Measurements from ENCODE around the gene ELF3.
"Not testable (repeated sequence)": the region's sequence is repeated elsewhere in the genome, so short reads cannot be mapped to it uniquely, and the experiment has no call there.

DNA sequence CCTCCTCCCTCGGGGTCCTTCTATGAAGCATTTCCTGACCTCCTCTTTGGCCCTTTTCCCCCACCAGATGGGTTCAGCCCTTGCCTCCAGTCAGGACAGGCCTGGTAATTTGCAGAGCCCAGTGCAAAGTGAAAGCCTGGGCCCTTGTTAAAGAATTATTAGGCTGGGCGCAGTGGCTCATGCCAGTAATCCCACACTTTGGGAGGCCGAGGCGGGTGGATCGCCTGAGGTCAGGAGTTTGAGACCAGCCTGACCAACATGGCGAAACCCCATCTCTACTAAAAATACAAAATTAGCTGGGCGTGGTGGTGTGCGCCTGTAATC, 8.8 kb downstream of the ELF3 start:
- TF ChIP-seq, protein P1, sequence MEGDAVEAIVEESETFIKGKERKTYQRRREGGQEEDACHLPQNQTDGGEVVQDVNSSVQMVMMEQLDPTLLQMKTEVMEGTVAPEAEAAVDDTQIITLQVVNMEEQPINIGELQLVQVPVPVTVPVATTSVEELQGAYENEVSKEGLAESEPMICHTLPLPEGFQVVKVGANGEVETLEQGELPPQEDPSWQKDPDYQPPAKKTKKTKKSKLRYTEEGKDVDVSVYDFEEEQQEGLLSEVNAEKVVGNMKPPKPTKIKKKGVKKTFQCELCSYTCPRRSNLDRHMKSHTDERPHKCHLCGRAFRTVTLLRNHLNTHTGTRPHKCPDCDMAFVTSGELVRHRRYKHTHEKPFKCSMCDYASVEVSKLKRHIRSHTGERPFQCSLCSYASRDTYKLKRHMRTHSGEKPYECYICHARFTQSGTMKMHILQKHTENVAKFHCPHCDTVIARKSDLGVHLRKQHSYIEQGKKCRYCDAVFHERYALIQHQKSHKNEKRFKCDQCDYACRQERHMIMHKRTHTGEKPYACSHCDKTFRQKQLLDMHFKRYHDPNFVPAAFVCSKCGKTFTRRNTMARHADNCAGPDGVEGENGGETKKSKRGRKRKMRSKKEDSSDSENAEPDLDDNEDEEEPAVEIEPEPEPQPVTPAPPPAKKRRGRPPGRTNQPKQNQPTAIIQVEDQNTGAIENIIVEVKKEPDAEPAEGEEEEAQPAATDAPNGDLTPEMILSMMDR (IDR thresholded peaks at IDR 0.05; ENCODE audit: low read length), result not testable (repeated sequence)
- TF ChIP-seq EZH2 (IDR thresholded peaks at IDR 0.05; ENCODE audit: borderline replicate concordance, low read length), result not testable (repeated sequence)
